ENCODE results near the gene EBLN2.

Gene EBLN2

GRCh38 chr3:73061416-73061815 lies at the start of gene EBLN2:
TSS of gene EBLN2 (plus strand) at chr3:73061659. CDS start at chr3:73062082, 423 bp downstream.
- DNase-seq = no peak

GRCh38 chr3:73018298-73018697 lies 43.2 kb upstream of the EBLN2 start:
- DNase-seq = no peak

GRCh38 chr3:73018790-73019441 lies 42.5 kb upstream of the EBLN2 start:
- no peak for DNase-seq

GRCh38 chr3:73021301-73021835 lies 40.1 kb upstream of the EBLN2 start:
- no peak for DNase-seq

GRCh38 chr3:73024836-73025235 lies 36.6 kb upstream of the EBLN2 start:
- no peak for DNase-seq

GRCh38 chr3:73026111-73026759 lies 35.2 kb upstream of the EBLN2 start:
- DNase-seq = no peak

GRCh38 chr3:73026760-73027113 lies 34.7 kb upstream of the EBLN2 start:
- DNase-seq = no peak

- DNase-seq = no peak
These were observed 32.7 kb upstream of the EBLN2 start for GRCh38 chr3:73028803-73029202.

GRCh38 chr3:73029321-73029796 lies 32.1 kb upstream of the EBLN2 start:
- peak; percentile 5 for DNase-seq

- no peak for DNase-seq
These were observed 31.3 kb upstream of the EBLN2 start for GRCh38 chr3:73030073-73030597.

- no peak for DNase-seq
These were observed 29.8 kb upstream of the EBLN2 start for GRCh38 chr3:73031573-73032103.

- no peak for DNase-seq
These were observed 24.5 kb upstream of the EBLN2 start for GRCh38 chr3:73036694-73037591.

- DNase-seq = no peak
These were observed 19.9 kb upstream of the EBLN2 start for GRCh38 chr3:73041537-73041936.

GRCh38 chr3:73043414-73043813 lies 18.0 kb upstream of the EBLN2 start:
- DNase-seq = no peak

- DNase-seq = no peak
These were observed 16.1 kb upstream of the EBLN2 start for GRCh38 chr3:73045391-73045790.

- no peak for DNase-seq
These were observed 15.3 kb upstream of the EBLN2 start for GRCh38 chr3:73046195-73046594.

GRCh38 chr3:73049319-73049718 lies 12.1 kb upstream of the EBLN2 start:
- no peak for DNase-seq

GRCh38 chr3:73052857-73053256 lies 8.6 kb upstream of the EBLN2 start:
- DNase-seq = no peak

GRCh38 chr3:73055583-73055982 lies 5.9 kb upstream of the EBLN2 start:
- peak; percentile 24 for DNase-seq

- peak; percentile 54 for DNase-seq
These were observed 5.2 kb upstream of the EBLN2 start for GRCh38 chr3:73056014-73056844.

- no peak for DNase-seq
These were observed 4.7 kb upstream of the EBLN2 start for GRCh38 chr3:73056845-73057150.

- no peak for DNase-seq
These were observed 1.1 kb upstream of the EBLN2 start for GRCh38 chr3:73060302-73060723.
